Transverse colon (tissue), 4 donors: ENCODE measurements around the gene PDE10A. TPM values are rescaled to one million over a fixed set of nuclear protein-coding genes. Genes with fewer than 3 reads are reported as not detected.

Experiments used
- DNase-seq: peaks from one replicate; pipeline ENCODE4 v3.0.0-alpha.2; 2019
- H3K27ac ChIP-seq, 4 donors: fragments of 200-600 bp; sonication (generic); 2 replicates each; pipeline ENCODE4 v1.5.1; 2016 to 2018; ENCODE audit warnings: inconsistent platforms in 4 of 4
- H3K27me3 ChIP-seq: fragments of 200-600 bp; sonication (generic); 2 replicates; pipeline ENCODE4 v1.5.1; 2017; ENCODE audit warnings: inconsistent platforms
- H3K36me3 ChIP-seq, 4 donors: fragments of 200-600 bp; sonication (generic); 2 replicates each; pipeline ENCODE4 v1.5.1; 2017 to 2019; ENCODE audit warnings: inconsistent platforms in 4 of 4
- H3K4me1 ChIP-seq, 4 donors: fragments of 200-600 bp; sonication (generic); 2 replicates each; pipeline ENCODE4 v1.5.1; 2017 to 2020; ENCODE audit warnings: inconsistent platforms in 4 of 4
- H3K4me3 ChIP-seq, 4 donors: fragments of 200-600 bp; sonication (generic); 1 replicate in 1 of 4; 2 replicates in 3 of 4; pipeline versions ENCODE4 v1.5.1 to v1.6.1; 2017 to 2019; ENCODE audit warnings: inconsistent platforms in 4 of 4
- H3K9me3 ChIP-seq, 2 donors: fragments of 200-600 bp; sonication (generic); 2 replicates each; pipeline ENCODE4 v1.5.1; 2017 to 2019; ENCODE audit warnings: inconsistent platforms in 2 of 2
- EP300 ChIP-seq: sonication (generic); formaldehyde crosslinking; IDR thresholded peaks from one replicate; pipeline ENCODE4 v1.6.1; 2017; ENCODE audit warnings: antibody characterized with exemption, low read depth
- POLR2A ChIP-seq: fragments of 450-650 bp; IDR thresholded peaks from one replicate; pipeline ENCODE4 v1.6.1; 2016; ENCODE audit warnings: antibody characterized with exemption, mild to moderate bottlenecking, moderate library complexity
- POLR2AphosphoS5 ChIP-seq, 3 donors: sonication (generic); formaldehyde crosslinking; IDR thresholded peaks; one replicate each; pipeline ENCODE4 v1.6.1; 2016; ENCODE audit warnings: antibody characterized with exemption in 3 of 3
- WGBS, 2 donors: methylation state at CpG; one replicate each; pipeline ENCODE4 v1.1.5; 2018; ENCODE audit warnings: low coverage in 1 of 2; 5-methylcytosine and 5-hydroxymethylcytosine counted together
- in situ Hi-C, 4 donors: fragments of 200-750 bp; cut with MboI; loops; one replicate each; pipeline versions ENCODE4 v1.15.0 to v1.15.1; 2017; ENCODE audit warnings: low sequenced_read_pairs in 3 of 4, low pct_ligation_motif_present in 1 of 4, low pct_unique_long_range_greater_than_20kb in 1 of 4
- intact Hi-C: fragments of 100-400 bp; cut with DNase I; formaldehyde crosslinking; loops from one replicate; pipeline ENCODE4 v1.15.1; 2023; ENCODE audit warnings: low total_unique reads
- total RNA-seq, 4 donors: library from RNA; depleted of rRNA; stranded (reverse); fragments of >200 nt; gene quantifications; one replicate each; pipeline ENCODE4 v1.1.0, GENCODE V29; 2016
- TF ChIP-seq, protein P1 (sequence below), 5 experiments: fragments of 200-600 bp in 3 of 5; fragments of 450-650 bp in 2 of 5; sonication (generic) in 3 of 5; IDR thresholded peaks; 1 replicate in 2 of 5; 2 replicates in 3 of 5; pipeline ENCODE4 v1.5.1; 2016 to 2017; ENCODE audit warnings: antibody characterized with exemption in 5 of 5, inconsistent platforms in 3 of 5, mild to moderate bottlenecking in 2 of 5, moderate library complexity in 1 of 5

The PDE10A gene
- total RNA-seq, 4 donors from 2014 or later = 1.4 to 15.3 (median 4.3) TPM

DNA sequence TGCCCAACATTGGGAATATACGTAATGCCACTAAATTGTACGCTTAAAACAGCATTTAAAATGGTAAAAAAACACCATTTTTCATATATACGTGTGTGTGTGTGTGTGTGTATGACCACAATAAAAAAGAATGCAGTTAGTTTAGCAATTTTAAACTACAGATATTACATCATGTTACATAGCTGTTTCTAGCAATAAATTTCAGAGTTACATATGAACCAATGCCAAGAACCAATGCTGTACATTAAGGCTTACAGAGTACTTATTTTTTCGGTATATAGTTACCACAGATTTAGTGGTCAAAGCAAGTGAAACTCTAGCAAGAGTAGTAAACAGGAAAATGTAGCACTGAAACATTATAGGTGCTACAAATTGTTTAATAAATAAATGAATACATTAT, 119.3 kb downstream of the PDE10A start:
- WGBS, 2 donors = 53 to 82% methylated on average over 4 of the region's 4 CpGs

DNA sequence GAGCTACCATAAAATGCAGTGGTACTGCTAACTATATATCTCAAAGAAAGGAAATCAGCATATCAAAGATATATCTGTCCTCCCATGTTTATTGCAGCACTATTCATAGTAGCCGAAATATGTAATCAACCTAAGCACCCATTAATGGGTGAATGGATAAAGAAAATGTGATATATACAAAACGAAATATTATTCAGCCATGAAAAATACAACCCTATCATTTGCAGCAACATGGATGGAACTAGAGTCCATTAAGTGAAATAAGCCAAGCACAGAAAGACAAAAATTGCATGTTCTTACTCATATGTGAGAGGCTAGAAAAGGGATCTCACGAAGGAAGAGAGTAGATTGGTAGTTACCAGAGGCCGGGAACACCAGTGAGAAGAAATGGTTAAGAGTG, 126.1 kb downstream of the PDE10A start:
- Histone ChIP-seq H3K36me3 (no peaks in the 10 kb centered on the region), H3K27ac (no peak overlapping the region), H3K4me3 (no peak overlapping the region), H3K4me1 (no peaks in the 10 kb centered on the region), H3K27me3 (no peaks in the 10 kb centered on the region), H3K9me3 (no peaks in the 10 kb centered on the region)
- intact Hi-C loops (no loop called here), in situ Hi-C loops (no loop called here)
- DNase-seq = no peak
- 64 to 87% methylated on average over 4 of the region's 4 CpGs for WGBS, 2 donors
- no peak for TF ChIP-seq EP300
- TF ChIP-seq POLR2A = no peak
- TF ChIP-seq, protein P1, sequence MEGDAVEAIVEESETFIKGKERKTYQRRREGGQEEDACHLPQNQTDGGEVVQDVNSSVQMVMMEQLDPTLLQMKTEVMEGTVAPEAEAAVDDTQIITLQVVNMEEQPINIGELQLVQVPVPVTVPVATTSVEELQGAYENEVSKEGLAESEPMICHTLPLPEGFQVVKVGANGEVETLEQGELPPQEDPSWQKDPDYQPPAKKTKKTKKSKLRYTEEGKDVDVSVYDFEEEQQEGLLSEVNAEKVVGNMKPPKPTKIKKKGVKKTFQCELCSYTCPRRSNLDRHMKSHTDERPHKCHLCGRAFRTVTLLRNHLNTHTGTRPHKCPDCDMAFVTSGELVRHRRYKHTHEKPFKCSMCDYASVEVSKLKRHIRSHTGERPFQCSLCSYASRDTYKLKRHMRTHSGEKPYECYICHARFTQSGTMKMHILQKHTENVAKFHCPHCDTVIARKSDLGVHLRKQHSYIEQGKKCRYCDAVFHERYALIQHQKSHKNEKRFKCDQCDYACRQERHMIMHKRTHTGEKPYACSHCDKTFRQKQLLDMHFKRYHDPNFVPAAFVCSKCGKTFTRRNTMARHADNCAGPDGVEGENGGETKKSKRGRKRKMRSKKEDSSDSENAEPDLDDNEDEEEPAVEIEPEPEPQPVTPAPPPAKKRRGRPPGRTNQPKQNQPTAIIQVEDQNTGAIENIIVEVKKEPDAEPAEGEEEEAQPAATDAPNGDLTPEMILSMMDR (IDR thresholded peaks at IDR 0.05) = no peak
- no peak for TF ChIP-seq POLR2AphosphoS5 (IDR thresholded peaks at IDR 0.05)

More for the DNA sequence above, 119.3 kb downstream of the PDE10A start:
- H3K4me3 ChIP-seq = no peak overlapping the region
- no peak for TF ChIP-seq POLR2A
- TF ChIP-seq, protein P1 (IDR thresholded peaks at IDR 0.05) = no peak
- no peak for TF ChIP-seq POLR2AphosphoS5 (IDR thresholded peaks at IDR 0.05)
- TF ChIP-seq EP300 = no peak
- H3K27ac ChIP-seq = no peak overlapping the region
- no peaks in the 10 kb centered on the region for H3K27me3 ChIP-seq
- no peak for DNase-seq
- H3K4me1 ChIP-seq = no peaks in the 10 kb centered on the region
- H3K9me3 ChIP-seq = no peaks in the 10 kb centered on the region
- in situ Hi-C loops = no loop called here
- intact Hi-C loops = loop anchor here (1.0 kb wide), 1 partner anchor 20 kb away; no protein-coding TSS in a partner anchor
- H3K36me3 ChIP-seq = no peaks in the 10 kb centered on the region

GRCh38 chr6:165519316-165519715, 143.7 kb downstream of the PDE10A start:
- Histone ChIP-seq H3K4me3 (no peak overlapping the region), H3K9me3 (no peaks in the 10 kb centered on the region), H3K27ac (no peak overlapping the region), H3K27me3 (no peaks in the 10 kb centered on the region), H3K36me3 (no peaks in the 10 kb centered on the region), H3K4me1 (no peaks in the 10 kb centered on the region)
- in situ Hi-C loops (no loop called here), intact Hi-C loops (no loop called here)
- DNase-seq = no peak
- TF ChIP-seq EP300 = no peak
- WGBS, 2 donors = 71 to 82% methylated on average over 3 of the region's 3 CpGs

GRCh38 chr6:165515963-165516624, 146.9 kb downstream of the PDE10A start:
- intact Hi-C loops (no loop called here), in situ Hi-C loops (no loop called here)
- WGBS, 2 donors = 66 to 91% methylated on average over 6 of the region's 6 CpGs
- DNase-seq = no peak
- TF ChIP-seq POLR2AphosphoS5 (IDR thresholded peaks at IDR 0.05) = no peak
- Histone ChIP-seq H3K4me1 (no peaks in the 10 kb centered on the region), H3K4me3 (no peak overlapping the region), H3K36me3 (no peaks in the 10 kb centered on the region), H3K27me3 (no peaks in the 10 kb centered on the region), H3K27ac (no peak overlapping the region), H3K9me3 (no peaks in the 10 kb centered on the region)

GRCh38 chr6:165514621-165515020, 148.4 kb downstream of the PDE10A start:
- TF ChIP-seq EP300 (no peak), POLR2A (no peak), POLR2AphosphoS5 (IDR thresholded peaks at IDR 0.05) (no peak)
- TF ChIP-seq, protein P1 (IDR thresholded peaks at IDR 0.05) = no peak
- H3K4me3 ChIP-seq = no peak overlapping the region
- H3K27ac ChIP-seq = no peak overlapping the region
- in situ Hi-C loops (no loop called here), intact Hi-C loops (no loop called here)
- H3K9me3 ChIP-seq = no peaks in the 10 kb centered on the region
- no peak for DNase-seq
- 80 to 96% methylated on average over 1 to 4 of the region's 4 CpGs for WGBS, 2 donors
- no peaks in the 10 kb centered on the region for H3K4me1 ChIP-seq
- no peaks in the 10 kb centered on the region for H3K36me3 ChIP-seq
- no peaks in the 10 kb centered on the region for H3K27me3 ChIP-seq
